DMS79 (cell line): ENCODE measurements around the gene TAF1D.
A peak's percentile ranks its signal among the peaks of the same experiment; 100 is the strongest.
"Not testable (repeated sequence)": the region's sequence is repeated elsewhere in the genome, so short reads cannot be mapped to it uniquely, and the experiment has no call there.

Source experiments
- DNase-seq: peaks from one replicate; lab custom pipeline; 2025; lab: John Stamatoyannopoulos, UW

TAF1D gene

DNA sequence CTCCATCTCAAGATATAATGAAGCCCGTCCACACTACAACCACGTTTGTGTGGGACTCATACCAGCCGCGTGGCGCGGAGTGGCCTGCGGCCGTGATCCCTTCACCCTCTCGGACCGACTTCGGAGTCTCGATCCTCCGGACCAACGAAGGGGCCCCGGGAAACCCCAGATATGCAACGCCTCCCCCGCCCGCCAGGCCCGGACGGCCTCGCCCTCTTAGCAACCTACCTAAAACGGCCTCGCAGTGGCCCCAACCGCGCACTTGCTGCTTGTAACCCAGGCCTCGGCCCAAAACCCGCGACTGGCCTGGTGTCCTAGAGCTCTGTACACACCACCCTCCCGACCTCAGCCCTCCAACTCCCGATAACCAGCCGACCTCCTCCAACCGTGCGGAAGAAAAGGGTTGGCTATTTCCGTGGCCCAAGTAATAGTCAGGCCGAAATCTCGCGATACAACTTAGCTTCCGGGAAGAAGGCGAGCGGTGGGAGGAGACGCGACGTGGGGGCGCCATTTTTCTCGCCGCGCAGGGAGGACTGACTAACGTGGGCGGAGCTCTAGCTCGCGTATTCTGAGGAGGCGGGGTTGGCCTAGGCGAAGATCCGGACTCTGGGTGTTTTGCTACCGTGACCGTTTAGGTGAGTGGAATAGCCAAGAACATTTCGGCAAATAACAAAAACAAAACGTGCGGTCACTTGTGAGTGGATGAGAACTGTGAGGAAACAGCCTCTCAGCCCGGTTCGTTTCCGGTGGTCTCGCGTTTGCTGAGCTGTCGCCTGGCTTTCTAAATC is at the start of gene TAF1D, which contains the start of gene C11orf54:
TSS of gene TAF1D (minus strand) at position 402 of the 788 bp plus-strand sequence. CDS start 2,191 bp downstream, outside the sequence.
TSS of gene C11orf54 (plus strand) at position 579 of the 788 bp plus-strand sequence. CDS start 5,722 bp downstream, outside the sequence.
- peak; percentile 99 for DNase-seq

- no peak for DNase-seq
These were observed 43.7 kb upstream of the TAF1D start for GRCh38 chr11:93784935-93785360.

DNA sequence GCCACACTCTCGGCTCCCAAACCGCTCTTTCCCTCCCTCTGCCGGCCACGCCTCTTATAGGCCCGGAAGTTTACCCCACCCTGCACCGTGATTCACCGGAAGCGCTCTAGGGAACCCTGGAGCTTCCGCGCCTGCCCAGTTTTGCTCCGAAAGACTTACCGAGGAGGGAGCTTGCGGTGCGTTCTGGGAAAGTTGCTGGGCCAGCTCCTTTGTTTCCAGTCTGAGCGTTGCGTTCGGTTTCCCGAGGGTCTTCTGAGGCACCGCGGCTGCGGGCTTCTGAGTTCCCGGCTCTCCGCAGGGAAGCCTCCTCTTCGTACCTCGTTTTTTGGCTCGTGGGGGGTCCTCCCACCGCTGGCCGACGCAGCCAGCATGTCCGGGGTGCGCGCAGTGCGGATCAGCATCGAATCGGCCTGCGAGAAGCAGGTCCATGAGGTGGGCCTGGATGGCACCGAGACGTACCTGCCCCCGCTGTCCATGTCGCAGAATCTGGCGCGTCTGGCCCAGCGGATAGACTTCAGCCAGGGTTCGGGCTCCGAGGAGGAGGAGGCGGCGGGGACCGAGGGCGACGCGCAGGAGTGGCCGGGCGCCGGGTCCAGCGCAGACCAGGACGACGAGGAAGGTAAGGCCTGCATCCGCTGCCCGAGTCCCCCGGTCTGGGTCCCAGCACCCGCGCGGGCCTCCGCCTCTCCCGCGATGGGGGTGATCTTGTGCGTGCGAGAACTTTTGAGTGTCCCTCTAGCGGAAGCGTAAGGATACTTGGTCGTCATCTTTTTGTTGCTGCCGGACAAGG is 43.0 kb upstream of the TAF1D start, which contains the start of gene MED17:
TSS of gene MED17 (plus strand) at position 138 of the 790 bp plus-strand sequence. CDS start at position 370, 232 bp downstream.
- DNase-seq, result peak; percentile 98

DNA sequence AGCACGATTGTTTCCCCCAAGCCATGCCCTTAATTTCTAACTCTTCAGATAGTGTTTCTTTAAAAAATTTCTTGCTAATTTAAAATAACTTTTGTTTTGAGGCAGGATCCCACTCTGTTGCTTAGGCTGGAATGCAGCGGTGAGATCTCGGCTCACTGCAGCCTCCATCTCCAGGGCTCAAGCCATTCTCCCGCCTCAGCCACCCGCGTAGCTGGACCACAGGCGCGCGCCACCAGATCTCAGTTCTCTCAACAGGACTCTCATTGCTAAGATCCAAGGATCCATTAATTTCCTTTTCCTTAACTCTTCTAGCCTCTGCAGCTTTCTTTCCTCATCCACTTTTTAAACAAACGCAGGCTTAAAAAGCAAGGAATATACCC is 42.5 kb upstream of the TAF1D start:
- DNase-seq, result no peak

DNA sequence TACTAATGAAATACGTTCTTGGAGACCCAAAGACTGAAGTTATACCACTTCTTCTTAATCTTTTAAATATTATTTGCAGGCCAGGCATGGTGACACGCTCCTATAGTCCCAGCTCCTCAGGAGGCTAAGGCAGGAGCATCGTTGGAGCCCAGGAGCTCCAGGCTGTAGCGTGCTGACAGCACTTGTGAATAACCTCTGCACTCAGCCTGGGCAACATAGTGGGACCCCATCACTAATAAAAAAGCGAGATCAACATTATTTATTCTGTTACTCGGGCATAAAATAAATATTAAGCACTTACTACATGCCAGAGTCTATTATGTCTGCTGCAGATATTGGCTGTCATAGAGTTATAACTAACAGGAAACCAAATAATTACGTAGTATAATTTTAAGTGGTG is 42.1 kb upstream of the TAF1D start:
- no peak for DNase-seq

- DNase-seq, result no peak
These were observed 34.0 kb upstream of the TAF1D start for GRCh38 chr11:93775289-93775688.

DNA sequence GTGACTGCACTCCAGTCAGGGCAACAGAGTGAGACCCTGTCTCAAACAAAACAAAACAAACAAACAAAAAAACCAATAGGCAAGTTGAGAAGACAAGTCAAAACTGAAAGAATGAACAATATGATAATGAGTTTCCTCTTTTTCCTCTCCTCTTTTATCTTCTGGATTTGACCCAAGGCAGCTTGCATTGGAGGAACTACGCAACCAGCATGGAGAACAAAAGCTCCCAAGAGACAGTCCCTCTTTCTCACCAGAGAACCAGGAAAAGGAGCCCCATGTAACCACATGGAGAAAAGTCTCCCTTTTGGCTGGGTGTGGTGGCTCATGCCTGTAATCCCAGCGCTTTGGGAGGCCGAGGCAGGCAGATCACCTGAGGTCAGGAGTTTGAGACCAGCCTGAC is 33.3 kb upstream of the TAF1D start:
- DNase-seq, result not testable (repeated sequence)

GRCh38 chr11:93773601-93774200 is 32.4 kb upstream of the TAF1D start:
- DNase-seq, result no peak

- no peak for DNase-seq
These were observed 31.8 kb upstream of the TAF1D start for GRCh38 chr11:93773045-93773477.

DNA sequence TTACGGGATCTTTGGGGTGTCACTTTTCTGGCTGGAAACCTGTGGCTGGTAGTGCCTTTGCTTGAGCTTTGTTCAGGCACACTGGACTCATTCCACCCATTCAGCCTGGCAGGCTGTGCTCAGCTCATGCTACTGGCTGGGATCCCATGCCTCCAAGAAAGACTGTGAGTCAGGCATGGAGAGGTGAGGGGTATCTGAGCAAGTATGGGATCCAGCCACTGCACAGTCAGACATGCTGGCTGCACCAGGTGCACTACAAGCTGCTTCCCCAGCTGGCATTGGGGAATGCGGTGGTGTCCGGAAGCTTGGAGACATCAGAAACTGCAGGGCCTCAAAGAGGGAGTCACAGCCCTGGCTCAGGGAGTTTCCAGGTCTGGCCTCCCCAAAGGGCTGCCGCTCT is 30.8 kb upstream of the TAF1D start:
- DNase-seq, result no peak

DNA sequence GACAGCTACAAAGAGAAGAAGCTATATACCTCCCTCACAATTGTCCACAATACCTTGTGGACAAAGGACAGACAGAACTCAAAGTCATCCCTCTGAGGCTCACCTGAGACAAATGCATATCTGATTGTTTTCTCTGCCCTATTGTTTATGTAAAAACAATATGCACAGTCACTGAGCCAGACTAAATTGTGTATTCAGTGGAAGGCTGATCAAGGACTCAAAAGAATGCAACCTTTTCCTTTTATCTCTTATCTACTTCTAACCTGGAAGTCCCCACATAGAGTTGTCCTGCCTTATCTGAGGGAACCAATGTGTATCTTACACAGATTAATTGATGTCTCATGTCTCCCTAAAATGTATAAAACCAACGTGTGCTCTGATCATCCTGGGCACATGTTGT is 28.9 kb upstream of the TAF1D start:
- DNase-seq, result no peak

GRCh38 chr11:93767018-93767417 is 25.7 kb upstream of the TAF1D start:
- no peak for DNase-seq

GRCh38 chr11:93766504-93766903 is 25.2 kb upstream of the TAF1D start:
- DNase-seq, result no peak

DNA sequence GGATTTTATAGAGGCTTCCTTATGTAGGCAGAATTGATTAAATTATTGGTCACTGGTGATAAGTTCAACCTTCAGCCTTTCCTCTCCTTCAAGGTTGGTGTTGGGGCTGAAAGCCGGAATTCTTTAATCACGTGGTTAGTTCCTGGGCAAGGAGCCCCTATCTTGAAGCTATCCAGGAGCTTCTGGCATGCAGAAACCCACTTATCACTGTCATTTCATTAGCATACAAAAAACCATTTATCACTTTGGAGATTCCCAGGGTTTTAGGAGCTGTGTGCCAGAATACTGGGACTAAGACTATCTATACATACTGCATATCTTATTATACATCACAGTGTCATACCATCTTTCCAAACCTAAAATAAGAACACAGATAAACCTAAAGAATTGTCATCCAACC is 24.3 kb upstream of the TAF1D start:
- DNase-seq, result no peak

- no peak for DNase-seq
These were observed 20.6 kb upstream of the TAF1D start for GRCh38 chr11:93761910-93762309.

- not testable (repeated sequence) for DNase-seq
These were observed 17.8 kb upstream of the TAF1D start for GRCh38 chr11:93759123-93759522.

DNA sequence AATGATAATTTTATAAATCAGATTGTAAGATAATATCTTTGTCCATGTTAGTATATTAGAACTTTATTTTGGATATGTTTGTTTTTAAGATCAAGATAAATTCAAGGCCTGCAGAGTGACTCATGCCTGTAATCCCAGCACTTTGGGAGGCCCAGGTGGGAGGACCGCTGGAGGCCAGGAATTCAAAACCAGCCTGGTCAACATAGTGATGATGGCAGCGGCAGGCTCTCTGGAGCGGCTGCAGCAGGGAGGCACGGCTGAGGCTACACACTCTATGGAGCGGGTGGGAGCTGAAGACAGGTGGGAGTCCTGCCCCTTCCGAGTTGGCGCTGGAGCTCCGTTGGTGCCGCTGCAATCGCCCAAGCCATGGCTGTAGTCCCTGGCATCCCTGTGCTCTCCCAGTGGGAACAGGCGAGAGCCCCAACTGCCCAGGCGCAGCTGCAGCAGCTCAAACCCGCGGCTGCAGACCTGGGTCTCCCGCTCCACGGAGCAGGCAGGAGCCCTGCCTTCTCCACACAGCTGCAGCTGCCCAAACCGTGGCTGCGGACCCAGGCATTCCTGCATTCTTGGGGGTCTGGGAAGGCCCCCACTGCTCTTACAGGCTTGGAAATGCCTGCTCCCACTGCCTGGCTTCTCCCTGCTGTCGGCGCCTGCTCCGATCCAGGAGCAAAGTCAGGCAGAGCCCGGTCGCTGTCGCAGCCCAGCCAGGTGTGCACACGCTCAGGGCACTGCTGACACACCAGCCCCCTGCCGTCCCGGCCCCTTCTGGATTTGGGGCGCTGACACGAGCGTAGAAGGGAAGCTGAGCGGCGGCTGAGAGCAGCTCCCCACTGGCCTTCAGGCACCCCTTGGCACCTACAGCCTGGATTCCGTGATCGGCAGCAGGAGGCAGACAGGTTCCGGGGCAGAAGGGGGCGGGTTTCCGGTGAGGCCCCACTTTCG is 16.9 kb upstream of the TAF1D start:
- no peak for DNase-seq

GRCh38 chr11:93757301-93757700 is 16.0 kb upstream of the TAF1D start:
- no peak for DNase-seq

- DNase-seq, result no peak
These were observed 15.5 kb upstream of the TAF1D start for GRCh38 chr11:93756748-93757147.

DNA sequence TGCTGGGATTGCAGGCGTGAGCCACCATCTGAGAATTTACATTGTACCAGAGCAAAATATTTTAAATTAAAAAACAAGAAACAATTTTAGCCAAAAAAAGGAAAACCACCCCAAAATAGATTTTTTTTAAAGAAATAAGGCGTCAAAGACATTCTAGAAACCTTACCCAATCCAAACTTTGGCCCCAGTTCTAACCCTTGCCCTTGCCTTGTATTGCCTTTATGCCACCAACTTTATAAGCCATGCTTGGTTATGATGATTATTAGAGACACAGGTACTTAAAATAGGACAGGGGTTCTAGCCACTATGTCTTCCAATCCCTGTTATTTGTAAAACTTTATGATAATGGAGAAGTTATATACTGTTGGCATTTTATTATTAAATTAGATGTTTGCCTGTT is 11.9 kb upstream of the TAF1D start:
- no peak for DNase-seq

DNA sequence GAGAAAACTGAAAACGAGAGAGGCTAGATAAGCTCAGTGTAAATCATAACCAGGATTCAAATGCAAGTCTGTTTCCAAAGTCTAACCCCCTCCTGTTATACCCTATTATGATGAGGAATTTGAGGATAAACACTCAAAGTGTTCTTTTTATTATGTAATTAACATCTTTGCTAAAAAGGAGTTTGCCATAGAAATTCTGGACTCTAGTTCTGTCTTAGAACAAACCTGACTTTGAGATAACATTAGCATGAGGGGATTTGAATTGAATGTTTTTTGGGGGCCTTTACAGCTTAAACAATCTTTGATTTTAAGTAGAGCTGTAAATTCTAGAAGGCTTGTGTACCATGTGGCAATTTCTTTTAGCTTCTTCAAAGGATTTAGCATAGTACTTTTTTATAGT is 9.7 kb upstream of the TAF1D start:
- DNase-seq, result no peak
